ENCODE measurements around the gene PDGFB.

DNA sequence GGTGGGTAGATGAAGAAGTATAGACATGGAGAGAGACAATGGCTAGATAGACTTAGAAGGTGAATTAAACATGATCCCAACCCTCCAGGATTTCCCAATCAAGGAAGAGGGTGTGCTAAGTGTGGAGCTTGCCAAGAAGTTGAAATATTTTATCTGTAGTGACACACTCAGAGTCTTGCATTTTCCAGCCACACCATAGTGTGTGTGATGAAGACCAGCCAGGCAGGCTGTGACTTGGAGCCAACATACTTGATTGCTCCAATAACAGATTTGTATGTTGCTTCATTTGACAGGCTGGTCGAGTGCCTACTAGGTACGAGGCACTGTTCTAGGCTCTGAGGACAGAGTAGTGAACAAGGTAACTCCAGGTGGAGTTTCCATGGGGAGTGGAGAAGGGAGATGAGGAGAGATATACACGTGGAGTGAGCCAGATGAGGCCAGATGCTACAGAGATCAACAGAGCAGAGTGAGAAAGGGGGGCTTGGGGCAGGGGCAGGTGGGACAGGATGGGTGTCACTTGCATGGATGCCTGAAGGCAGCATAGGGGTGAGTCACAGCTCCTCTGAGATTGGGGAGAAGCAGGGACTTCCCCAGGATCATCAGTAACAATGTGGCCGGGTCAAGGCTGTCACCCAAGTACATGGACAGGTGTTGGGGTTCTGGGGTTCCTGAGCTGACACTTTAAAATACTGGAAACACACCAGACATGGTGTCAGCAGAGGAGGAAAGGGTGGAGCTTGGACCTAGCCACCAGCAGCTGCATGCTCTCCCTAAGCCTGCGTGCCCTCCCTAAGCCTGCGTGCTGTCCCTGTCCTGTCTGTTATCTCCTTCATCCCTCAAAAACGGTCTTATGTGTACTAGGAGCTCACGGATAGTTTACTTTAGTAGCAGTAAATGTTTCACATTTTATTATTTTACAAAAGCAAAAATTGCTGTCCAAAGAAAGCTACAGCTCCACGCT lies 23.6 kb downstream of the PDGFB start:
- TF ChIP-seq, protein P1, sequence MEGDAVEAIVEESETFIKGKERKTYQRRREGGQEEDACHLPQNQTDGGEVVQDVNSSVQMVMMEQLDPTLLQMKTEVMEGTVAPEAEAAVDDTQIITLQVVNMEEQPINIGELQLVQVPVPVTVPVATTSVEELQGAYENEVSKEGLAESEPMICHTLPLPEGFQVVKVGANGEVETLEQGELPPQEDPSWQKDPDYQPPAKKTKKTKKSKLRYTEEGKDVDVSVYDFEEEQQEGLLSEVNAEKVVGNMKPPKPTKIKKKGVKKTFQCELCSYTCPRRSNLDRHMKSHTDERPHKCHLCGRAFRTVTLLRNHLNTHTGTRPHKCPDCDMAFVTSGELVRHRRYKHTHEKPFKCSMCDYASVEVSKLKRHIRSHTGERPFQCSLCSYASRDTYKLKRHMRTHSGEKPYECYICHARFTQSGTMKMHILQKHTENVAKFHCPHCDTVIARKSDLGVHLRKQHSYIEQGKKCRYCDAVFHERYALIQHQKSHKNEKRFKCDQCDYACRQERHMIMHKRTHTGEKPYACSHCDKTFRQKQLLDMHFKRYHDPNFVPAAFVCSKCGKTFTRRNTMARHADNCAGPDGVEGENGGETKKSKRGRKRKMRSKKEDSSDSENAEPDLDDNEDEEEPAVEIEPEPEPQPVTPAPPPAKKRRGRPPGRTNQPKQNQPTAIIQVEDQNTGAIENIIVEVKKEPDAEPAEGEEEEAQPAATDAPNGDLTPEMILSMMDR (IDR thresholded peaks at IDR 0.05): no peak
- TF ChIP-seq KAT7 (CRISPR knock-in tag; IDR thresholded peaks at IDR 0.05; ENCODE audit: borderline replicate concordance): no peak
- TF ChIP-seq ESRRA (CRISPR knock-in tag; IDR thresholded peaks at IDR 0.05; ENCODE audit: borderline replicate concordance): no peak
- no peak for TF ChIP-seq ZNF121 (CRISPR knock-in tag; IDR thresholded peaks at IDR 0.05)

Data from WTC11 (cell line).